GM23338 (cell line): ENCODE data around the gene SGO2. TPM values are rescaled to one million over a fixed set of nuclear protein-coding genes. Genes with fewer than 3 reads are reported as not detected.

Experiments used
- ATAC-seq: fragments of 200-7000 bp; cut with Tn5 transposase; 3 replicates; pipeline ENCODE4 v1.9.1; 2020
- DNase-seq: peaks from one replicate; pipeline ENCODE4 v3.0.0-alpha.2; 2015; ENCODE audit warnings: low spot score
- H2AFZ ChIP-seq: fragments of 200-600 bp; sonication (generic); 2 replicates; pipeline ENCODE4 v1.8.0; 2016; ENCODE audit warnings: antibody characterized with exemption, mild to moderate bottlenecking, moderate library complexity
- H3F3A ChIP-seq: fragments of 200-600 bp; sonication (generic); replicated peaks from 2 replicates; pipeline ENCODE4 v1.8.0; 2017; ENCODE audit warnings: antibody characterized with exemption, mixed run types, low read depth
- H3K27ac ChIP-seq: fragments of 200-600 bp; sonication (generic); 2 replicates; pipeline ENCODE4 v1.6.1; 2016; ENCODE audit warnings: low read depth
- H3K27me3 ChIP-seq: fragments of 200-600 bp; sonication (generic); 2 replicates; pipeline ENCODE4 v1.8.0; 2016; ENCODE audit warnings: mild to moderate bottlenecking, mixed run types, moderate library complexity; ENCODE audit not compliant: insufficient read depth
- H3K36me3 ChIP-seq: fragments of 200-600 bp; sonication (generic); 2 replicates; pipeline ENCODE4 v1.8.0; 2016; ENCODE audit warnings: mild to moderate bottlenecking; ENCODE audit not compliant: insufficient read depth
- H3K4me1 ChIP-seq: fragments of 200-600 bp; sonication (generic); 2 replicates; pipeline ENCODE4 v1.8.0; 2016; ENCODE audit warnings: mild to moderate bottlenecking, moderate library complexity; ENCODE audit not compliant: insufficient read depth
- H3K4me2 ChIP-seq: fragments of 200-600 bp; sonication (generic); 2 replicates; pipeline ENCODE4 v1.7.1; 2017; ENCODE audit warnings: mixed run types
- H3K4me3 ChIP-seq: fragments of 200-600 bp; sonication (generic); 2 replicates; pipeline ENCODE4 v1.6.1; 2016; ENCODE audit warnings: mixed run types
- H3K79me2 ChIP-seq: fragments of 200-600 bp; sonication (generic); replicated peaks from 2 replicates; pipeline ENCODE4 v1.8.0; 2017; ENCODE audit warnings: mild to moderate bottlenecking; ENCODE audit not compliant: insufficient read depth
- H3K9me2 ChIP-seq: fragments of 200-600 bp; sonication (generic); 2 replicates; pipeline ENCODE4 v1.8.0; 2017; ENCODE audit not compliant: insufficient read depth
- H4K20me1 ChIP-seq: fragments of 200-600 bp; sonication (generic); replicated peaks from 2 replicates; pipeline ENCODE4 v1.8.0; 2017; ENCODE audit warnings: mild to moderate bottlenecking; ENCODE audit not compliant: insufficient read depth
- H3K27ac Mint-ChIP-seq: 2 replicates; pipeline ENCODE4 v1.8.0; 2020; ENCODE audit warnings: inconsistent platforms, mild to moderate bottlenecking, moderate library complexity, mixed read lengths
- H3K27me3 Mint-ChIP-seq: 3 replicates; pipeline ENCODE4 v1.8.0; 2022; ENCODE audit warnings: low read depth, mild to moderate bottlenecking, moderate library complexity, mixed read lengths, inconsistent platforms; ENCODE audit not compliant: insufficient read depth, poor library complexity
- H3K36me3 Mint-ChIP-seq: 3 replicates; pipeline ENCODE4 v1.8.0; 2021; ENCODE audit warnings: low read depth, mild to moderate bottlenecking, inconsistent platforms, moderate library complexity, mixed read lengths
- H3K4me1 Mint-ChIP-seq: 3 replicates; pipeline ENCODE4 v1.8.0; 2020; ENCODE audit warnings: mild to moderate bottlenecking, inconsistent platforms, mixed read lengths
- H3K4me3 Mint-ChIP-seq: 3 replicates; pipeline ENCODE4 v1.8.0; 2021; ENCODE audit warnings: moderate library complexity, mild to moderate bottlenecking, inconsistent platforms, mixed read lengths
- H3K9me3 Mint-ChIP-seq: 3 replicates; pipeline ENCODE4 v1.8.0; 2020; ENCODE audit warnings: moderate library complexity, mild to moderate bottlenecking, inconsistent platforms, mixed read lengths
- CREB1 ChIP-seq: fragments of 250-450 bp; sonication (Bioruptor Pico); IDR thresholded peaks from 2 replicates; pipeline ENCODE4 v1.5.0; 2020; ENCODE audit warnings: low read depth, mild to moderate bottlenecking, moderate library complexity
- EZH2phosphoT487 ChIP-seq: fragments of 200-600 bp; sonication (generic); IDR thresholded peaks from one replicate; pipeline ENCODE4 v1.8.1; 2018; ENCODE audit warnings: antibody characterized with exemption; ENCODE audit not compliant: unreplicated experiment
- NANOG ChIP-seq: IDR thresholded peaks from 2 replicates; pipeline ENCODE4 v1.6.1; 2016; ENCODE audit warnings: antibody characterized with exemption, borderline replicate concordance
- STAT1 ChIP-seq: IDR thresholded peaks from one replicate; pipeline ENCODE4 v1.6.1; 2016; ENCODE audit warnings: antibody characterized with exemption; ENCODE audit not compliant: unreplicated experiment
- ZNF114 ChIP-seq: fragments of 250-450 bp; sonication (Bioruptor Pico); IDR thresholded peaks from 2 replicates; pipeline ENCODE4 v1.5.0; 2020; ENCODE audit warnings: mild to moderate bottlenecking, moderate library complexity
- ZNF331 ChIP-seq: fragments of 250-450 bp; sonication (Bioruptor Pico); IDR thresholded peaks from 2 replicates; pipeline ENCODE4 v1.5.0; 2020; ENCODE audit warnings: low read depth, mild to moderate bottlenecking, moderate library complexity
- polyA plus RNA-seq: library from polyadenylated mRNA; unstranded; fragments of >200 nt; fragmentation: Nextera tagmentation; extraction: Ambion mirVana; gene quantifications from 2 replicates; pipeline ENCODE4 v1.2.1, GENCODE V29; 2016
- total RNA-seq: library from RNA; depleted of rRNA; stranded (reverse); fragments of >200 nt; shearing (Covaris generic); gene quantifications from 2 replicates; pipeline ENCODE4 v1.2.3, GENCODE V29; 2014
- TF ChIP-seq, protein P1 (sequence below): IDR thresholded peaks from one replicate; pipeline ENCODE4 v1.6.1; 2018; ENCODE audit warnings: antibody characterized with exemption; ENCODE audit not compliant: unreplicated experiment
- TF ChIP-seq, protein P2 (sequence below): fragments of 250-450 bp; sonication (Bioruptor Pico); IDR thresholded peaks from 2 replicates; pipeline ENCODE4 v1.5.0; 2020; ENCODE audit warnings: mild to moderate bottlenecking, moderate library complexity
- TF ChIP-seq, protein P3 (sequence below): IDR thresholded peaks from 2 replicates; pipeline ENCODE4 v1.6.1; 2016; ENCODE audit warnings: antibody characterized with exemption

SGO2 gene
- total and polyA plus RNA-seq, 2 experiments from 2014 or later: 32.6 to 47.7 TPM

DNA sequence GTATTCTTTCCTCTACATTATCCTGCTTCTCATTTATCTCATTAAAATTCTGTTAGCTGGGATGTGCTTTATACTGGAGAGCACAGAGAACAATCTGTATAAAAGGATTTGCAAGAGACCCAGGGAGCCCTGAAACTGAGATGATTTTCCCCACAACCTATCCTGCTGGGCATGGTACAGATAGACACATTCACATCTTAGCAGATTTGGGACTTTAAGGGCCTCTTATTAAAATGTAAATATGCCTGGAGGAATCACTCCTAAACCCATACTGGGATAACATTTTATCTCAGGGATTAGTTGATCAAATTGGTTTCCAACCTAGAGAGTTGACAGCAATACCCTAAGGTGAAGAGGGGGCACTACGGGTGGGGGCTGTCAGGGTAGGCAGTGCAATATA is 105.3 kb downstream of the SGO2 start:
- Histone ChIP-seq H3K27ac (no peak overlapping the region), H4K20me1 (no peaks in the 10 kb centered on the region), H3K9me2 (no peaks in the 10 kb centered on the region), H3K4me2 (no peak overlapping the region), H3F3A (no peaks in the 10 kb centered on the region), H3K4me1 (no peaks in the 10 kb centered on the region), H3K4me3 (no peak overlapping the region), H3K27me3 (no peaks in the 10 kb centered on the region), H3K36me3 (no peaks in the 10 kb centered on the region), H3K79me2 (no peaks in the 10 kb centered on the region), H2AFZ (no peak overlapping the region)
- H3K4me1 Mint-ChIP-seq: peaks cover 14% of the 10 kb centered on the region
- DNase-seq: no peak
- H3K9me3 Mint-ChIP-seq: no peaks in the 10 kb centered on the region
- H3K4me3 Mint-ChIP-seq: no peak overlapping the region
- H3K27ac Mint-ChIP-seq: no peak overlapping the region
- no peaks in the 10 kb centered on the region for H3K27me3 Mint-ChIP-seq
- no peaks in the 10 kb centered on the region for H3K36me3 Mint-ChIP-seq
- no peak for ATAC-seq
- TF ChIP-seq, protein P1, sequence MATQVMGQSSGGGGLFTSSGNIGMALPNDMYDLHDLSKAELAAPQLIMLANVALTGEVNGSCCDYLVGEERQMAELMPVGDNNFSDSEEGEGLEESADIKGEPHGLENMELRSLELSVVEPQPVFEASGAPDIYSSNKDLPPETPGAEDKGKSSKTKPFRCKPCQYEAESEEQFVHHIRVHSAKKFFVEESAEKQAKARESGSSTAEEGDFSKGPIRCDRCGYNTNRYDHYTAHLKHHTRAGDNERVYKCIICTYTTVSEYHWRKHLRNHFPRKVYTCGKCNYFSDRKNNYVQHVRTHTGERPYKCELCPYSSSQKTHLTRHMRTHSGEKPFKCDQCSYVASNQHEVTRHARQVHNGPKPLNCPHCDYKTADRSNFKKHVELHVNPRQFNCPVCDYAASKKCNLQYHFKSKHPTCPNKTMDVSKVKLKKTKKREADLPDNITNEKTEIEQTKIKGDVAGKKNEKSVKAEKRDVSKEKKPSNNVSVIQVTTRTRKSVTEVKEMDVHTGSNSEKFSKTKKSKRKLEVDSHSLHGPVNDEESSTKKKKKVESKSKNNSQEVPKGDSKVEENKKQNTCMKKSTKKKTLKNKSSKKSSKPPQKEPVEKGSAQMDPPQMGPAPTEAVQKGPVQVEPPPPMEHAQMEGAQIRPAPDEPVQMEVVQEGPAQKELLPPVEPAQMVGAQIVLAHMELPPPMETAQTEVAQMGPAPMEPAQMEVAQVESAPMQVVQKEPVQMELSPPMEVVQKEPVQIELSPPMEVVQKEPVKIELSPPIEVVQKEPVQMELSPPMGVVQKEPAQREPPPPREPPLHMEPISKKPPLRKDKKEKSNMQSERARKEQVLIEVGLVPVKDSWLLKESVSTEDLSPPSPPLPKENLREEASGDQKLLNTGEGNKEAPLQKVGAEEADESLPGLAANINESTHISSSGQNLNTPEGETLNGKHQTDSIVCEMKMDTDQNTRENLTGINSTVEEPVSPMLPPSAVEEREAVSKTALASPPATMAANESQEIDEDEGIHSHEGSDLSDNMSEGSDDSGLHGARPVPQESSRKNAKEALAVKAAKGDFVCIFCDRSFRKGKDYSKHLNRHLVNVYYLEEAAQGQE: no peak
- TF ChIP-seq, protein P2, sequence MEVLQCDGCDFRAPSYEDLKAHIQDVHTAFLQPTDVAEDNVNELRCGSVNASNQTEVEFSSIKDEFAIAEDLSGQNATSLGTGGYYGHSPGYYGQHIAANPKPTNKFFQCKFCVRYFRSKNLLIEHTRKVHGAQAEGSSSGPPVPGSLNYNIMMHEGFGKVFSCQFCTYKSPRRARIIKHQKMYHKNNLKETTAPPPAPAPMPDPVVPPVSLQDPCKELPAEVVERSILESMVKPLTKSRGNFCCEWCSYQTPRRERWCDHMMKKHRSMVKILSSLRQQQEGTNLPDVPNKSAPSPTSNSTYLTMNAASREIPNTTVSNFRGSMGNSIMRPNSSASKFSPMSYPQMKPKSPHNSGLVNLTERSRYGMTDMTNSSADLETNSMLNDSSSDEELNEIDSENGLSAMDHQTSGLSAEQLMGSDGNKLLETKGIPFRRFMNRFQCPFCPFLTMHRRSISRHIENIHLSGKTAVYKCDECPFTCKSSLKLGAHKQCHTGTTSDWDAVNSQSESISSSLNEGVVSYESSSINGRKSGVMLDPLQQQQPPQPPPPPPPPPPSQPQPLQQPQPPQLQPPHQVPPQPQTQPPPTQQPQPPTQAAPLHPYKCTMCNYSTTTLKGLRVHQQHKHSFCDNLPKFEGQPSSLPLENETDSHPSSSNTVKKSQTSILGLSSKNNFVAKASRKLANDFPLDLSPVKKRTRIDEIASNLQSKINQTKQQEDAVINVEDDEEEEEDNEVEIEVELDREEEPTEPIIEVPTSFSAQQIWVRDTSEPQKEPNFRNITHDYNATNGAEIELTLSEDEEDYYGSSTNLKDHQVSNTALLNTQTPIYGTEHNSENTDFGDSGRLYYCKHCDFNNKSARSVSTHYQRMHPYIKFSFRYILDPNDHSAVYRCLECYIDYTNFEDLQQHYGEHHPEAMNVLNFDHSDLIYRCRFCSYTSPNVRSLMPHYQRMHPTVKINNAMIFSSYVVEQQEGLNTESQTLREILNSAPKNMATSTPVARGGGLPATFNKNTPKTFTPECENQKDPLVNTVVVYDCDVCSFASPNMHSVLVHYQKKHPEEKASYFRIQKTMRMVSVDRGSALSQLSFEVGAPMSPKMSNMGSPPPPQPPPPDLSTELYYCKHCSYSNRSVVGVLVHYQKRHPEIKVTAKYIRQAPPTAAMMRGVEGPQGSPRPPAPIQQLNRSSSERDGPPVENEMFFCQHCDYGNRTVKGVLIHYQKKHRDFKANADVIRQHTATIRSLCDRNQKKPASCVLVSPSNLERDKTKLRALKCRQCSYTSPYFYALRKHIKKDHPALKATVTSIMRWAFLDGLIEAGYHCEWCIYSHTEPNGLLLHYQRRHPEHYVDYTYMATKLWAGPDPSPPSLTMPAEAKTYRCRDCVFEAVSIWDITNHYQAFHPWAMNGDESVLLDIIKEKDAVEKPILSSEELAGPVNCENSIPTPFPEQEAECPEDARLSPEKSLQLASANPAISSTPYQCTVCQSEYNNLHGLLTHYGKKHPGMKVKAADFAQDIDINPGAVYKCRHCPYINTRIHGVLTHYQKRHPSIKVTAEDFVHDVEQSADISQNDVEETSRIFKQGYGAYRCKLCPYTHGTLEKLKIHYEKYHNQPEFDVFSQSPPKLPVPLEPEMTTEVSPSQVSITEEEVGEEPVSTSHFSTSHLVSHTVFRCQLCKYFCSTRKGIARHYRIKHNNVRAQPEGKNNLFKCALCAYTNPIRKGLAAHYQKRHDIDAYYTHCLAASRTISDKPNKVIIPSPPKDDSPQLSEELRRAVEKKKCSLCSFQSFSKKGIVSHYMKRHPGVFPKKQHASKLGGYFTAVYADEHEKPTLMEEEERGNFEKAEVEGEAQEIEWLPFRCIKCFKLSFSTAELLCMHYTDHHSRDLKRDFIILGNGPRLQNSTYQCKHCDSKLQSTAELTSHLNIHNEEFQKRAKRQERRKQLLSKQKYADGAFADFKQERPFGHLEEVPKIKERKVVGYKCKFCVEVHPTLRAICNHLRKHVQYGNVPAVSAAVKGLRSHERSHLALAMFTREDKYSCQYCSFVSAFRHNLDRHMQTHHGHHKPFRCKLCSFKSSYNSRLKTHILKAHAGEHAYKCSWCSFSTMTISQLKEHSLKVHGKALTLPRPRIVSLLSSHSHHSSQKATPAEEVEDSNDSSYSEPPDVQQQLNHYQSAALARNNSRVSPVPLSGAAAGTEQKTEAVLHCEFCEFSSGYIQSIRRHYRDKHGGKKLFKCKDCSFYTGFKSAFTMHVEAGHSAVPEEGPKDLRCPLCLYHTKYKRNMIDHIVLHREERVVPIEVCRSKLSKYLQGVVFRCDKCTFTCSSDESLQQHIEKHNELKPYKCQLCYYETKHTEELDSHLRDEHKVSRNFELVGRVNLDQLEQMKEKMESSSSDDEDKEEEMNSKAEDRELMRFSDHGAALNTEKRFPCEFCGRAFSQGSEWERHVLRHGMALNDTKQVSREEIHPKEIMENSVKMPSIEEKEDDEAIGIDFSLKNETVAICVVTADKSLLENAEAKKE (CRISPR knock-in tag): no peak
- TF ChIP-seq, protein P3, sequence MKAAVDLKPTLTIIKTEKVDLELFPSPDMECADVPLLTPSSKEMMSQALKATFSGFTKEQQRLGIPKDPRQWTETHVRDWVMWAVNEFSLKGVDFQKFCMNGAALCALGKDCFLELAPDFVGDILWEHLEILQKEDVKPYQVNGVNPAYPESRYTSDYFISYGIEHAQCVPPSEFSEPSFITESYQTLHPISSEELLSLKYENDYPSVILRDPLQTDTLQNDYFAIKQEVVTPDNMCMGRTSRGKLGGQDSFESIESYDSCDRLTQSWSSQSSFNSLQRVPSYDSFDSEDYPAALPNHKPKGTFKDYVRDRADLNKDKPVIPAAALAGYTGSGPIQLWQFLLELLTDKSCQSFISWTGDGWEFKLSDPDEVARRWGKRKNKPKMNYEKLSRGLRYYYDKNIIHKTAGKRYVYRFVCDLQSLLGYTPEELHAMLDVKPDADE: no peak
- TF ChIP-seq STAT1: no peak
- no peak for TF ChIP-seq EZH2phosphoT487
- no peak for TF ChIP-seq CREB1 (CRISPR knock-in tag)
- no peak for TF ChIP-seq NANOG
- TF ChIP-seq ZNF331: no peak
- TF ChIP-seq ZNF114 (CRISPR knock-in tag): no peak
